Effector memory CD4-positive, alpha-beta T cell (primary cell): ENCODE results near the gene SCAF11.
"Not testable (repeated sequence)": the region's sequence is repeated elsewhere in the genome, so short reads cannot be mapped to it uniquely, and the experiment has no call there.

Experiments used
- DNase-seq, 3 donors: peaks; one replicate each; pipeline ENCODE4 v3.0.0-alpha.2; 2020
- H3K27ac ChIP-seq: 2 replicates; pipeline ENCODE4 v1.7.0; 2013; ENCODE audit warnings: mild to moderate bottlenecking, low read length, moderate library complexity; ENCODE audit not compliant: insufficient read depth, poor library complexity, severe bottlenecking
- H3K27me3 ChIP-seq: replicated peaks from 2 replicates; pipeline ENCODE4 v1.7.0; 2013; ENCODE audit warnings: mild to moderate bottlenecking, low read length; ENCODE audit not compliant: insufficient read depth, control insufficient read depth, poor library complexity, severe bottlenecking
- H3K36me3 ChIP-seq: 2 replicates; pipeline ENCODE4 v1.7.0; 2013; ENCODE audit warnings: mild to moderate bottlenecking, low read length, moderate library complexity; ENCODE audit not compliant: control insufficient read depth, insufficient read depth
- H3K4me1 ChIP-seq: 2 replicates; pipeline ENCODE4 v1.7.0; 2013; ENCODE audit warnings: low read length, mild to moderate bottlenecking; ENCODE audit not compliant: control insufficient read depth, insufficient read depth, poor library complexity, severe bottlenecking
- H3K4me3 ChIP-seq: 2 replicates; pipeline ENCODE4 v1.7.0; 2013; ENCODE audit warnings: low read length, low read depth, mild to moderate bottlenecking; ENCODE audit not compliant: insufficient read depth, poor library complexity, severe bottlenecking
- H3K9me3 ChIP-seq: 2 replicates; pipeline ENCODE4 v1.7.0; 2013; ENCODE audit warnings: mild to moderate bottlenecking, low read length, moderate library complexity; ENCODE audit not compliant: control insufficient read depth

The SCAF11 gene

DNA sequence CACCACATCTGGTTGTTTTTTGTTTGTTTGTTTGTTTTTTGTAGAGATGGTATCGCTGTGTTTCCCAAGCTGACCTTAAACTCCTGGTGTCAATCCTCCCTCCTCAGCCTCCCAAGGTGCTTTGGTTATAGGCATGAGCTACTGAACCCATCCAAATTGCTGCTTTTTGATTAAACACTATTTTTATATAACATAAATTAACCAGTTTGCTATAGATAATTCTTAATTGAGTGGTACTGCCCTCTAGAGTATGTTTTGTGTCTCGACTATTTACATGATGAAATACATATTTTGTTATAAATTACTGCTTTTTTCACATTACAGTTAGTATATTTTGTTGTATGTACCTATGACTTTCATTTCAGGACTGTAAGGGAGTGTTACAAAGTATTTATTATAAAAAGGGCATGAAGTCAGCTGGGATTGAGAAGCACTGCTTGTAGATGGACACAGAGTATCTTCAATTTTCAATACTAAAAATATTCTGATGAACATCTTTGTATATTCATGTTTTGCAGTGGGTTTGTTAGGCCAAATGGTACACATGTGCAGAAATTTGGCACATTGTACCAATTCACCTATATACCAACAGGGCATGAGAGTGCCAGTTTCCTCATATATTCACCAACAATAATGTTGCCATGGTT is 14.9 kb upstream of the SCAF11 start:
- H3K36me3 ChIP-seq: no peaks in the 10 kb centered on the region
- H3K4me1 ChIP-seq: no peaks in the 10 kb centered on the region
- H3K9me3 ChIP-seq: no peaks in the 10 kb centered on the region
- H3K27me3 ChIP-seq: no peaks in the 10 kb centered on the region
- no peak for DNase-seq
- no peak overlapping the region for H3K27ac ChIP-seq
- no peak overlapping the region for H3K4me3 ChIP-seq

DNA sequence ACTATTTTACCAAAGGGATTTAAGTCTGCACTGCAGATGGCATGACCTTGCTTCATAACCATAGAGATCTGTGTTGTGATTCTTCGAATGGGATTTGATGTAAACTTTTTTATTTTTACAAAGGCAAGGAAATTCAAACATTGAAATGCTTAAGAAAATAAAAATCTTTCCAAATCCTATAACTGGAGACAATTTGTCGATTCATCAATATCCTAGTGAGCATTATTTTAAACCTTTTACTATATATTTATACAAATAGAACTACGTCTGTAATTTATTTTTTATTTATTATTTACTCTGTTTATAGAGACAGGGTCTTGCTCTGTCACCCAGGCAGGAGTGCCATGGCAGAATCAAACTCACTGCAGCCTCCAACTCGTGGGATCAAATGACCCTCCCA is 14.3 kb upstream of the SCAF11 start:
- Histone ChIP-seq H3K36me3 (no peaks in the 10 kb centered on the region), H3K4me3 (no peak overlapping the region), H3K9me3 (no peaks in the 10 kb centered on the region), H3K4me1 (no peaks in the 10 kb centered on the region), H3K27me3 (no peaks in the 10 kb centered on the region), H3K27ac (no peak overlapping the region)
- DNase-seq: no peak

DNA sequence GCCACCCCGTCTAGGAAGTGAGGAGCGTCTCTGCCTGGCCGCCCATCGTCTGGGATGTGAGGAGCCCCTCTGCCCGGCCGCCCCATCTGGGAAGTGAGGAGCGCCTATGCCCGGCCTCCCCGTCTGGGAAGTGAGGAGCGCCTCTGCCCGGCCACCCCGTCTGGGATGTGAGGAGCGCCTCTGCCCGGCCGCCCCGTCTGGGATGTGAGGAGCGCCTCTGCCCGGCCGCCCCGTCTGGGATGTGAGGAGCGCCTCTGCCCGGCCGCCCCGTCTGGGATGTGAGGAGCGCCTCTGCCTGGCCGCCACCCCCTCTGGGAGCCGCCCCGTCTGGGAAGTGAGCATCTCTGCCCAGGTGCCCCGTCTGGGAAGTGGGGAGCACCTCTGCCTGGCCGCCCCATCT is 9.7 kb upstream of the SCAF11 start:
- H3K4me3 ChIP-seq, H3K27ac ChIP-seq, H3K27me3 ChIP-seq, H3K9me3 ChIP-seq, H3K36me3 ChIP-seq, DNase-seq, H3K4me1 ChIP-seq: not testable (repeated sequence)

DNA sequence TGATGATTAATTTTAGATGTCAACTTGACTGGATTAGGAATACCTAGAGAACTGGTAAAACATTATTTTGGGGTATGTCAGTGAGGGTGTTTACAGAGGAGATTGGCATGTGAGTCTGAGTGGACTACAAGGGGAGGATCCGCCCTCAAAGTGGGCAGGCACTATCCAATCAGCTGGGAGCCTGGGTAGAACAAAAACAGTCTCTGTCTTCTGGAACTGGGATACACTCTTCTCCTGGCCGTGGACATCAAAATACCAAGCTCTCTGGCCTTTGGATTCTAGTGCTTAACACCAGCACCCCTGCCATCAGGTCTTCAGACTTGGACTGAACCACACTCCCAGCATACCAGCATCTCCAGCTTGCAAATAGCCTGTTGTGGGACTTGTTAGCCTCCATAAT is 4.4 kb upstream of the SCAF11 start:
- Histone ChIP-seq H3K27me3 (no peaks in the 10 kb centered on the region), H3K4me3 (no peak overlapping the region), H3K9me3 (no peaks in the 10 kb centered on the region), H3K4me1 (no peaks in the 10 kb centered on the region), H3K27ac (no peak overlapping the region), H3K36me3 (no peaks in the 10 kb centered on the region)
- DNase-seq: no peak

DNA sequence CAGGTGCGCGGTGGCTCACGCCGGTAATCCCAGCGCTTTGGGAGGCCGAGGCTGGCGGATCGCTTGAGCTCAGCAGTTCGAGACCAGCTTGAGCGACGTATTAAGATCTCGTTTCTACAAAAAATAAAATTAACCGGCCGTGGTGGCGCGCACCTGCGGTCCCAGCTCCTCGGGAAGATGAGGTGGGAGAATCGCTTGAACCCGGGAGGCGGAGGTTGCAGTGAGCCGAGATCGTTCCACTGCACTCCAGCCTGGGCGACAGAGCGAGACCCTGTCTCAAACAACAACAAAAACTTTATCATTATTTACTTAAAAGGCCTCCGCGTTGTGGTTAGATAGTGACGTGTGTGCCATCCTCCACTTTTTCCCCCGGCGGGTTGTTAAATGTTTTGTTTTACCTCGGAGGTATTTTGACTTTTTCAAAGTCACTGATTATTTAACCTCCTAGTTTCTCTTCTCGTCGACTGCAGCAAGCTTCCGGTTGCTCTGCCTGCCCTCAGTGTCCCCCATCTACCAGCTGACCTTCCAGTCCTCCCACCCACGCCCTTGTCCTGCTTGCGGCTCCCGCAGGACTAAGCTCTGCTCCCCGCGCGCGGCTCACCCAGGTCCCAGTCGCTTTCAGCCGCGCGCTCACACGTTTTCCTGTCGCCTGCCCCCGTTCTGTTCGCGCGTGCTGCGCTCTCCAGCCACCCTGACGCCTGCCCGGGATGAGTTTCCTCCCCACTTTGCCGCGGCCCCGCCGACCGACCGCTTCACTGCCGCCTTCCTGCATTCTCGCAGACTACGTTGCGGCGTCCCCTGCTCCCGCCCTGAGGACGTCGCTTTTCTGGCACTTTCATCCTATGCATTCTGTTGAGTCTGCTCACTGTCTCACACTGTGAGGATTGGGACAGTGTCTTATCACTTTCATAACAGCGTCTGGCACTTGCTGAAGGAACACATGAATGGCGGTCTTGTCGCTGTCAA is 1.2 kb upstream of the SCAF11 start:
- peak; percentile 56 to 72 (median 68) for DNase-seq
- H3K4me3 ChIP-seq: peak overlapping the region; percentile 61
- no peaks in the 10 kb centered on the region for H3K9me3 ChIP-seq
- peak overlapping the region; percentile 99 for H3K27ac ChIP-seq
- H3K36me3 ChIP-seq: no peaks in the 10 kb centered on the region
- H3K27me3 ChIP-seq: no peaks in the 10 kb centered on the region
- peaks cover 17% of the 10 kb centered on the region for H3K4me1 ChIP-seq

- H3K36me3 ChIP-seq: no peaks in the 10 kb centered on the region
- H3K4me3 ChIP-seq: peak overlapping the region; percentile 97
- DNase-seq: peak; percentile 32 to 43 (median 32)
- H3K27ac ChIP-seq: peak overlapping the region; percentile 99
- H3K27me3 ChIP-seq: no peaks in the 10 kb centered on the region
- H3K9me3 ChIP-seq: no peaks in the 10 kb centered on the region
- H3K4me1 ChIP-seq: peaks cover 17% of the 10 kb centered on the region
Measured at GRCh38 chr12:45989721-45990467, 480 bp downstream of the SCAF11 start.

DNA sequence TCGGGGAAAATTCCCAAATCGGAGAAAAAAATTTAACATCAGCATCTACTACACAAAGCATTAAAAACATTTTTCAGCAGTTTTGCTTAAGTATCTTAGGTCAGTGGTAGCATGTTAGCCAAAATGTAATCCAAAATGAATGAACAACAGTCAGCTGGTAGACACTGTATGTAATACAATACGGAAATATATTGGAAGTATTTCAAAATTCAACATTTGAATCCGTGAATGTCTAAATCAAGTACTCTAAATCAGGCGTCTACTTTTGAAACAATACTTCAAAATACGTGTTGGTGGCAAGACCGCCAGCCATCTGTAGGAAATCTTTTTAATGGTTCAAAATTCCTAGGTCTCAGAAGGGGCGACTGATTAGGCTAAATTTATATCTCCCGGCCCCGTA is 1.1 kb downstream of the SCAF11 start:
- no peak for DNase-seq
- peak overlapping the region; percentile 97 for H3K4me3 ChIP-seq
- no peaks in the 10 kb centered on the region for H3K36me3 ChIP-seq
- H3K4me1 ChIP-seq: peaks cover 17% of the 10 kb centered on the region
- H3K9me3 ChIP-seq: no peaks in the 10 kb centered on the region
- no peaks in the 10 kb centered on the region for H3K27me3 ChIP-seq
- peak overlapping the region; percentile 99 for H3K27ac ChIP-seq

GRCh38 chr12:45988264-45988663 is 2.1 kb downstream of the SCAF11 start:
- Histone ChIP-seq H3K9me3 (no peaks in the 10 kb centered on the region), H3K4me3 (no peak overlapping the region), H3K27ac (no peak overlapping the region), H3K27me3 (no peaks in the 10 kb centered on the region), H3K4me1 (peaks cover 17% of the 10 kb centered on the region), H3K36me3 (no peaks in the 10 kb centered on the region)
- DNase-seq: no peak

DNA sequence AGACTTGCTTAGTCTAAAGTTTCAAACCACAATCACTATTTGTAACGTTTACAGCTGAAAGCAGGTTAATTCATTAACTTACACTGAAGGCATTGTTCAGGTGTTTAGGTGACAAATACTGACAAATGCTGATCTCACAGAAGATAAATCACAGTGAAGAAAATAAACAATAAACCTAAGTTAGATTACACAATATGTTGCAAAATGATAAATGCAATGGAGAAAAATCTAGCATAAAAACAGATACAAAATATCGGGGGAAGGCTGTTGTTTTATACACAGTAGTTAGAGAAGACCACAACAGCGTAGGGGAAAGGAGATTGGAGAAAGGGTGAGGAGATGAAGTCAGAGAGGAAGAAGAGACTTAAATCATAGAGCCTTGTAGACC is 3.0 kb downstream of the SCAF11 start:
- peaks cover 24% of the 10 kb centered on the region for H3K4me1 ChIP-seq
- no peaks in the 10 kb centered on the region for H3K36me3 ChIP-seq
- H3K9me3 ChIP-seq: no peaks in the 10 kb centered on the region
- no peaks in the 10 kb centered on the region for H3K27me3 ChIP-seq
- DNase-seq: no peak
- H3K4me3 ChIP-seq: no peak overlapping the region
- no peak overlapping the region for H3K27ac ChIP-seq
